Activated CD8-positive, alpha-beta memory T cell treated with anti-CD3 and anti-CD28 coated beads, Interleukin-2, amount 50 U/mL, for 4 hours (primary cell): ENCODE results near the gene ZBTB12.
"Not testable (repeated sequence)": the region's sequence is repeated elsewhere in the genome, so short reads cannot be mapped to it uniquely, and the experiment has no call there.

Source experiments
- DNase-seq: peaks from one replicate; pipeline ENCODE4 v3.0.0-alpha.2; 2020

ZBTB12 gene

GRCh38 chr6:31901953-31902643 is at the start of gene ZBTB12:
TSS of gene ZBTB12 (minus strand) at chr6:31902086. CDS start at chr6:31901305, 781 bp downstream.
- DNase-seq = peak; percentile 86

- no peak for DNase-seq
These were observed 48.2 kb upstream of the ZBTB12 start for GRCh38 chr6:31949926-31950548.

GRCh38 chr6:31948753-31949413 is 47.0 kb upstream of the ZBTB12 start:
- DNase-seq = no peak

GRCh38 chr6:31948306-31948705 is 46.4 kb upstream of the ZBTB12 start:
- no peak for DNase-seq

GRCh38 chr6:31947864-31948263 is 46.0 kb upstream of the ZBTB12 start:
- DNase-seq = no peak

- no peak for DNase-seq
These were observed 45.3 kb upstream of the ZBTB12 start for GRCh38 chr6:31947070-31947675.

GRCh38 chr6:31946370-31946885 is 44.5 kb upstream of the ZBTB12 start:
- DNase-seq = no peak

GRCh38 chr6:31945507-31946369 is 43.9 kb upstream of the ZBTB12 start, which contains the start of gene CFB:
TSS of gene CFB (plus strand) at chr6:31946095. CDS start at chr6:31946222, 127 bp downstream.
- DNase-seq = no peak

GRCh38 chr6:31945154-31945506 is 43.2 kb upstream of the ZBTB12 start:
- DNase-seq = no peak

- DNase-seq = no peak
These were observed 41.9 kb upstream of the ZBTB12 start for GRCh38 chr6:31943742-31944141.

GRCh38 chr6:31940256-31940664 is 38.4 kb upstream of the ZBTB12 start:
- DNase-seq = no peak

GRCh38 chr6:31935823-31936222 is 33.9 kb upstream of the ZBTB12 start:
- no peak for DNase-seq

GRCh38 chr6:31935021-31935420 is 33.1 kb upstream of the ZBTB12 start:
- no peak for DNase-seq

GRCh38 chr6:31933537-31933936 is 31.7 kb upstream of the ZBTB12 start:
- DNase-seq = no peak

- not testable (repeated sequence) for DNase-seq
These were observed 30.3 kb upstream of the ZBTB12 start for GRCh38 chr6:31932137-31932536.

GRCh38 chr6:31930962-31931361 is 29.1 kb upstream of the ZBTB12 start:
- no peak for DNase-seq

GRCh38 chr6:31928672-31928939 is 26.7 kb upstream of the ZBTB12 start:
- DNase-seq = no peak

GRCh38 chr6:31927863-31928671 is 26.2 kb upstream of the ZBTB12 start:
- DNase-seq = no peak

- DNase-seq = no peak
These were observed 25.5 kb upstream of the ZBTB12 start, which contains the start of gene C2 for GRCh38 chr6:31927242-31927862. TSS of gene C2 (plus strand) at chr6:31927717. CDS start at chr6:31927753, 36 bp downstream.

GRCh38 chr6:31922942-31923341 is 21.1 kb upstream of the ZBTB12 start:
- peak; percentile 28 for DNase-seq

GRCh38 chr6:31920811-31921210 is 18.9 kb upstream of the ZBTB12 start:
- DNase-seq = no peak
